LNCaP clone FGC (cell line): ENCODE data around the gene CFAP77.

Experiments used
- DNase-seq: peaks from one replicate; pipeline ENCODE4 v3.0.0-alpha.2; 2011; ENCODE audit warnings: low read depth
- H3K4me3 ChIP-seq: 2 replicates; pipeline ENCODE4 v1.5.1; 2011; ENCODE audit warnings: mild to moderate bottlenecking, low read depth, low read length, control low read depth
- TF ChIP-seq, protein P1 (sequence below): IDR thresholded peaks from 2 replicates; pipeline ENCODE4 v1.5.1; 2012; ENCODE audit warnings: mild to moderate bottlenecking; ENCODE audit not compliant: control insufficient read depth, insufficient read depth; ENCODE audit errors: extremely low read depth

CFAP77 gene

DNA sequence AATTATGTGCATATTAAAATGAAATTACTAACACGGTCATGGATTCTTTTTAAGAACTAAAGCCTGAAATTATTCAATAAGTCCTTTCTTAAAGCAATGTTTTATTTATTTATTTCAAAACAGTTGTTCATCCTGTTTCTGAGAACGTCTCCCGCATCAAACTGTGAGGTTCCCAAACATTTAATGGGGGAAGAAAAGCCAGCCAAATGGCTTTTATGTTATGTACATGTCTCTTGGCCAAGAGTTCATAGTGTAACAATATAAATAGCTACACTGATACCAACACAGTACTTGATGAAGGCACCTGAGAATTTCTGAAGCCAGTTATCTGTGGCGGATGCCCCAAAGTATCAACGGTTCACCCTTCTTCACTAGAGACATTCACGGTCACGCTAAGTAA is 19.0 kb upstream of the CFAP77 start:
- no peak overlapping the region for H3K4me3 ChIP-seq
- TF ChIP-seq, protein P1, sequence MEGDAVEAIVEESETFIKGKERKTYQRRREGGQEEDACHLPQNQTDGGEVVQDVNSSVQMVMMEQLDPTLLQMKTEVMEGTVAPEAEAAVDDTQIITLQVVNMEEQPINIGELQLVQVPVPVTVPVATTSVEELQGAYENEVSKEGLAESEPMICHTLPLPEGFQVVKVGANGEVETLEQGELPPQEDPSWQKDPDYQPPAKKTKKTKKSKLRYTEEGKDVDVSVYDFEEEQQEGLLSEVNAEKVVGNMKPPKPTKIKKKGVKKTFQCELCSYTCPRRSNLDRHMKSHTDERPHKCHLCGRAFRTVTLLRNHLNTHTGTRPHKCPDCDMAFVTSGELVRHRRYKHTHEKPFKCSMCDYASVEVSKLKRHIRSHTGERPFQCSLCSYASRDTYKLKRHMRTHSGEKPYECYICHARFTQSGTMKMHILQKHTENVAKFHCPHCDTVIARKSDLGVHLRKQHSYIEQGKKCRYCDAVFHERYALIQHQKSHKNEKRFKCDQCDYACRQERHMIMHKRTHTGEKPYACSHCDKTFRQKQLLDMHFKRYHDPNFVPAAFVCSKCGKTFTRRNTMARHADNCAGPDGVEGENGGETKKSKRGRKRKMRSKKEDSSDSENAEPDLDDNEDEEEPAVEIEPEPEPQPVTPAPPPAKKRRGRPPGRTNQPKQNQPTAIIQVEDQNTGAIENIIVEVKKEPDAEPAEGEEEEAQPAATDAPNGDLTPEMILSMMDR = no peak
- peak; percentile 78 for DNase-seq

DNA sequence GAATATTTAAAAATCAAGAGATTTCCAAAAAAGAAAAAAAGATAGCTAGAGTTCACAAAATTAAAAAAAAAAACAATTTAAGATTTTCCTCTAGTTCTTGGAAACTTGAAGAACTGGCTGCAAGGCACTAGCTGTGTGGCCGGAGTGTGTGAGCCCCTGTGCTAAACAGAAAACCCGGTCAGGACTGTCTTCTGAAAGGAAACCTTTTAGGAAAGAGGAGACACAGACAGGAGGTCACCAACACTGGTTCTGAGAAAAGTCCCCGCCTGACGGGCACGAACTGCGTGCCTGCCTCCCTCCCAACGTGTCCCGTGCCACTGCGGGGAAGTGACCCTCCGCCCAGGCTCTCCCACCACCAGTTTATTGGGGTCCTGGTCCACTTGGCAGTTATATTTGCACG is 18.6 kb upstream of the CFAP77 start:
- TF ChIP-seq, protein P1 = no peak
- no peak for DNase-seq
- no peak overlapping the region for H3K4me3 ChIP-seq

DNA sequence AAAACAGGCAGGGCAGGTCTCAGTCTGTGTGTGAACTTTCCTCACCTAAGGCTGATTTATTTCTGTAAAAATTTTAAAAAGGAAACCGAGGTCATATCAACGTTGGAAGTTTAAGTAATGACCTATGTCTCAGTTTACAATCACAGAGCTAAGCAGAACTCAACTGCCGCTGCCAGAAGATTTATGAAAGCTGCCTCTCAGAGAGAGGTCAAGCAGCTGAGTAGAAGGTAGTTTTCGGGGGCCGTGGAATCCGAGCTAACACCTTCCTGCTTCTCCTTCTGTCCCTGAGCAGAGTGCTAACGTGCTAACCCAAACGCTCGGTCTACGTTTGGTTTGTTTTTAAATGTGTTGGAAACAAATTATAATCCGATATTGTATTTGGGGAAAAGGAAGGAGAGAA is 14.5 kb upstream of the CFAP77 start:
- DNase-seq = no peak
- TF ChIP-seq, protein P1 = no peak
- H3K4me3 ChIP-seq = no peak overlapping the region

DNA sequence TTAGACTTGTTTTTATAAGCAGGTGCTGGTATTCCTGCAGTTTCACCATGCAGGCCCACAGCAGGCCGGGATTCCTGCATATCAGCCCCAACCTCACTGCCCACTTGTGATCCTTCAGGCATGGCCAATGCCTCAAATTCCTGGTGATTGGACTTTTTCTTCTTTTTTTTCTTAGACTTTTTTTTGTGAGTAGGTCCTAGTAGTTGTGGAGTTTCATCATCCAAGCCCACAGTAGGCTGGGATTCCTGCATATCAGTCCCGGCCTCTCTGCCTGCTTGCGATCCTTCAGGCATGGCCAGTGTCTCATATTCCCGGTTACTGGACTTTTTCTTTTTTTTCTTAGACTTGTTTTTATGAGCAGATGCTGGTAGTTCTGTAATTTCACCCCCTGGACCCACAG is 8.2 kb upstream of the CFAP77 start:
- no peak for DNase-seq
- TF ChIP-seq, protein P1 = no peak
- H3K4me3 ChIP-seq = no peak overlapping the region

DNA sequence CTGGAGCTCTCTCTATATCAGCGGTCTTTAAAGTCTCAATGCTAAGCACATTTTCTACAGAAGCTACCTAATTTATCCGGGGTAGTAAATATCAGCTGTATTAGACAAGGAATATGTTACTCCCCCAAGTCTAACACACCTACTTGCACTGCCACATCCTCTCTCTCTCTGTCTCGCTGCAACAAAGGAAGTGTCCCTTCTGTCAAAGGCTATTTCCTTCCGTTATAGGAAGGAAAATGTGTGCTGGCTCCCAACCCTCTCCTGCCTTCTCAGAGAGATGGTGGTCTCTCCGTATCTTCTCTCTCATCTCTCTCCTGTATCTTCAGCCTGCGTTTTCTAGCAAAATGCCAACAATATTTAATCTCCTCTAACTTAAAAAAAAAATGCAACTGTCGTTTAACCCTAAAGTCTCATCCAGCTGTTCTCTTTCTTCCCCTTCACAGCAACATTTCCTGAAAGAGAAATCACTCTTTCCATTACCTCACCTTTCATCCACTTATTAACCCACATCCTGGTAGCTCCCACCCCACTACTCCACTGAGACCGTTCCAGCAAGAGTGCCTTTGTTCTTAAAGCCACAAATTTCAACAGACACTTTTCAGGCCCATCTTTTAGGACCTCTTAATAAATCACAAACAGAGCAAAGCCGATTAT is 5.7 kb upstream of the CFAP77 start:
- TF ChIP-seq, protein P1 = no peak
- H3K4me3 ChIP-seq = no peak overlapping the region
- DNase-seq = no peak

DNA sequence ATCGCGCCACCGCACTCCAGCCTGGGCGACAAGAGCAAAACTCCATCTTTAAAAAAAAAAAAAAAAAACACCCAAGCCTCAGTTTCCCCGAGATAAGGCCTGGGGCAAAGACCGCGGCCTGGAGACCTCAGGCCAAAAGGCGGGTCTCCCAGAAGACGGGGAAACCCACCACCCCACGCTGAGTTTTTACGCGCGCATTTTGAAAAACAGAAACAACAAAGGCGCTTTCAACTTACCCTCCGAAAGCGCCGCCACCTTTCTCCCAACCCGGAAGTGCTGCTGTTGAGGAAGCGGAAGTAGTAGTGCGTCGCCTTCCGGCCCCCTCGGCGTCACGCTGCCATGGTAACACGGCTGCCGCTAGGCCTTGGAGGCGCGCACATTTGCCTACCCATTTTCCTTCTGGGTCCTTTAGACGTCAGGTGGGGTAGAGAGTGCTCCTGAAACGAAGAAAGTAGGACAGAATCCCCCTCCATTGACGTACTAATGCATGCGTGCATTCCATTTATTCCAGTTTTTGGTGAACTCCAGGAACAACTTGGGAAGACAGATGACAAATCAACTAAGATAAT is 3.4 kb upstream of the CFAP77 start, which contains the start of gene TTF1:
TSS of gene TTF1 (minus strand) at position 287 of the 569 bp plus-strand sequence. CDS start 4,019 bp downstream, outside the sequence.
- TF ChIP-seq, protein P1 = no peak
- H3K4me3 ChIP-seq = peak within 1 kb of the TSS; percentile 75
- peak; percentile 73 for DNase-seq

DNA sequence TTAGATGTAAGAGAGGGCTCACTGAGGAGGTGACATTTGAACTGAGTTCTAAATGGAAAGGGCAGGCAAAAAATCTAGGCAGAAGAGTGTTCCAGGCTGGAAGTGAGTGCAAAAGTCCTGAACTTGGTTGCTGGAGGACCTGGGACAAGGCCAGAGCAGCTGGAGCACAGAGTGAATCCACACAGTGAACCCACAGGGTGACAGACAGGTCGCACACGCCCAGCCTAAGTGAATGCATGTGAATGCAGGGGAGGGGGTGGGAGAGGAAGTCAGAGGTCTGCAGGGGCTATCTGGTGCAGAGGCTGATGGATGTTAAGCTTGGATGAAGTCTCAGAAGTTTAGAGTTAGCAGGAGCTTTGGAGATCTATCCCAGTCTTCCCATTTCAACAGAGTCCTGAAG is 2.8 kb upstream of the CFAP77 start:
- no peak for DNase-seq
- TF ChIP-seq, protein P1 = no peak
- peak overlapping the region; percentile 75 for H3K4me3 ChIP-seq
